Adrenal gland (tissue), 5 donors: Measurements from ENCODE around the gene NSUN7.

Experiments used
- CTCF ChIP-seq, 6 experiments: fragments of 450-650 bp in 4 of 6; fragments of 200-600 bp in 2 of 6; sonication (generic) in 1 of 6; IDR thresholded peaks; 1 replicate in 5 of 6; 2 replicates in 1 of 6; pipeline versions ENCODE4 v1.5.1 to v1.8.0; 2016 to 2021; ENCODE audit warnings: antibody characterized with exemption in 6 of 6, mild to moderate bottlenecking in 2 of 6, moderate library complexity in 1 of 6
- POLR2A ChIP-seq, 2 donors: fragments of 450-650 bp; IDR thresholded peaks; one replicate each; pipeline ENCODE4 v1.6.1; 2017; ENCODE audit warnings: antibody characterized with exemption in 2 of 2, mild to moderate bottlenecking in 2 of 2, moderate library complexity in 1 of 2
- donor health status: DM: no; HTN: no; CAD: no.

- no peak for TF ChIP-seq CTCF (IDR thresholded peaks at IDR 0.05)
- no peak for TF ChIP-seq POLR2A (IDR thresholded peaks at IDR 0.05)
Observed at GRCh38 chr4:40826821-40827220, 77.1 kb downstream of the NSUN7 start.
